Activated CD4-positive, alpha-beta T cell treated with anti-CD3 and anti-CD28 coated beads, Interleukin-2, Interleukin-6, amounts not matched to agents 100 ng/mL and 50 ng/mL, durations not matched to agents 16 hours and 8 hours (primary cell): ENCODE data around the gene KAZN.

Source experiments
- DNase-seq: peaks from one replicate; pipeline ENCODE4 v3.0.0-alpha.2; 2020

The KAZN gene

DNA sequence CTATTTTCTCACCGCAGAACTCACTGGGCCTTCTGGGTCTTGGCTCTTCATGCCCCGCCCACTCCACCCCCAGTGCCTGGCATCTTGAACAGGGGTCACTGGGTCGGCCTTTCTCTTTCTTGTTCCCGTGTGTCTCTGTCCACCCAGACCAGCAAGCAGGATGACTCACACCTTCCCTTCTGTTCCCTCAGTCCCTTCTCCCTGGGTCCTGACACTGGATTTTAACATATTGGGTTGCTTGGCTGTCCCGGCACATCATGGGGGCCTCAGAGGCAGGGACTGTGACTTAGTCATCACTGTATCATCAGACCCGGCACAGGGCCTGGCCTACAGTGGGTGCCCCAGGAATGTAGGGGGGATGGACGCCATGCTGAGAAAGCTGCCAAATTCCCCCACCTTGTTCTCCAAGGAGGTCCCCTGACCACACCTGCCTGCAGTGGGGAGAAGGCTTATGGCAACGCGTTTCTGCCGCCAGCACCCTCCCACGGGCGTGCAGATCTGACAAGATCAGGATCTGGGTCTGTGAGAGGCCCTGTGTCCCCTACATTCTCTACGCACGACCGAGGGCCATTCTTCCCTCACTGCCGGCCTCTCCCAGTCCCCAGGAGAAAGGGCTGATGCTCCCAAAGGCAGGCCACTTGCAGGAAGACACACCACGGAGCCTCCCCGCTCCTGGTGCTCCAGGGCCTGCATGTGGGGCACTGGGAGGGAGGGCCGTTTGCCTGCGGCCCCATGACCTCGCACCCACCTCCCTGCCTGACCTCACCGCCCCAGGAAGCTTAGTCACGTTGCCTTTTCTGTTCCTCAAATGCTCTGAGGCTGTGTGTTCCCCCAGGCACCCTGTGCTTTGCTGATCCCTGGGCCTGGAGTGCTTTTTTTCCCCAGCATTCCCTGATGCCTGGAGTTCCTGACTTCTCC, 397.9 kb downstream of the KAZN start:
- DNase-seq: no peak

DNA sequence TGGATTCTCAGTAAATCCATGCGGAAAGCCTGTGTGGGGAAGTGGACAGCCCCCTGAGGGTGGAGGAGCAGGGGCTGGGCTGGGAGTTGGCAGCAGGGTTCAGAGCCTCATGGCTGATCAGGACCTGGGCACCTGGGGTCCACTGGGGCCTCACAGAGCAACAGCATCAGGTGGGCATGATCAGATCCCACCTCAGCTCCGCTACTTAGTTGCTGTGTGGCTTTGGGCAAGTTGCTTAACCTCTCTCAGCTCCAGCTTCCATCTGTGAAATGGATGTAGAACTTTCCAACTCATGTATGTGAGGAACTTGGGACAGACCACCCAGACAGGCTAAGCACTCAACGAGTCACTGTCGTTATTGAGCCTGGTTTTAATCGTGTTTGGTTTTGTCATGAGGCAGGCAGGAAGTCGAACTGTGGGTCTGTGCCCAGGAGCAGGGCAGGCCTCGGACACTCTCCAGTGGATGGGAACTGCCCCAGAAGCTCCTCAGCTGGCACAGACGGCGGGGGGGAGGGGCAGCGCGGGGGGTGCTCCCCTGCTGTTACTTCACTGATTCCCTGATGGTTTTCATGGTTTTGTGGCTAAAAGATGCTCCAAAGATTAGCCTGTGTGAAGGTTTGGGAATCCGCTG, 399.3 kb downstream of the KAZN start:
- DNase-seq: no peak

DNA sequence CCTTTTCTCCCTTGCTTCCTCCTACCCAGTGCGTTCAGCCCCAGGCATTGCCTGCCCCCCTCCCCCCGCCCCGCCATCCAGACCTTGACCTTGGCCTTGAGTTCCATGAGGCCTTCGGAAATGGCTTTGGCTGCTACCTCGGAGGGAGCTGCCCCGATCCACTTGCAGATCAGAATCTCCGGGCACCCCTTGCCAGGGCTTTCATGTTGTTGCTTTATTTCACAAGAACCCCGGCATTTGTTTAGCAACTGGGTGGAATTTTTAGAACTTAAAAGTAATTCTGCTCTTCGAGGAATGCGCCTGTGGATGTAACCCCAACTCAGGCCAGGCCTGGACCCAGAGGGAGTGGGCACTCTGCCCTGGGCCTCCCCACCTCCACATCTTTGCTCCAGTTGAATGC, 401.0 kb downstream of the KAZN start:
- DNase-seq: no peak

DNA sequence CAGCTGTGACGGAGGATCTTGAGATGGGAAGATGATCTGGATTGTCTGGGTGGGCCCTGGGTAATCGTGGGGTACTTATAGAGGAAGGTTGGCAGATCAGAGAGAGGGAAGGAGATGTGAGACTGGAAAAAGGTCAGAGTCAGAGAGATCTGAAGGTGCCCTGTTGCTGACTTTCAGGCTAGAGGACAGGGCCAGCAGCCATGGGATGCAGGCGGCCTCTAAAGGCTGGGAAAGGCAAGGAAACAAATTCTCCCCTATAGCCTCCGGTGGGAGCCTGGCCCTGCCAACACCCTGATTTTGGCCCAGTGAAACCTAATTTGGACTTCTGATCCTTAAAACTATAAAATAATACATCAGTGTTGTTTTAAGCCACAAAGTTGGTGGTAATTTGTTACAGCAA, 401.5 kb downstream of the KAZN start:
- no peak for DNase-seq

DNA sequence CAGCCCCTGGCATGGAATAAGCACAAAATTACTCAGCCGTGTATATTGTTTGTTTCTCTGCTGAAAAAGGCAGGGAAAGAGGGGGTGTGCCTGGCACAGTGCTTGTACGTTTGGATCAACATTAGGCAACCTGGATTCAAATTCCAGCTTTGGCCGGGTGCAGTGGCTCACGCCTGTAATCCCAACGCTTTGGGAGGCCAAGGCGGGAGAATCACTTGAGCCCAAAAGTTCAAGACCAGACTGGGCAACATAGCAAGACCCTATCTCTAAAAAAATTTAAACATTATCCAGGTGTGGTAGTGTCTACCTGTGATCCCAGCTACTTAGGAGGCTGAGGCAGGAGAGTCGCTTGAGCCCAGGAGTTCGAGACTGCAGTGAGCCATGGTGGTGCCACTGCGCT, 402.2 kb downstream of the KAZN start:
- no peak for DNase-seq

DNA sequence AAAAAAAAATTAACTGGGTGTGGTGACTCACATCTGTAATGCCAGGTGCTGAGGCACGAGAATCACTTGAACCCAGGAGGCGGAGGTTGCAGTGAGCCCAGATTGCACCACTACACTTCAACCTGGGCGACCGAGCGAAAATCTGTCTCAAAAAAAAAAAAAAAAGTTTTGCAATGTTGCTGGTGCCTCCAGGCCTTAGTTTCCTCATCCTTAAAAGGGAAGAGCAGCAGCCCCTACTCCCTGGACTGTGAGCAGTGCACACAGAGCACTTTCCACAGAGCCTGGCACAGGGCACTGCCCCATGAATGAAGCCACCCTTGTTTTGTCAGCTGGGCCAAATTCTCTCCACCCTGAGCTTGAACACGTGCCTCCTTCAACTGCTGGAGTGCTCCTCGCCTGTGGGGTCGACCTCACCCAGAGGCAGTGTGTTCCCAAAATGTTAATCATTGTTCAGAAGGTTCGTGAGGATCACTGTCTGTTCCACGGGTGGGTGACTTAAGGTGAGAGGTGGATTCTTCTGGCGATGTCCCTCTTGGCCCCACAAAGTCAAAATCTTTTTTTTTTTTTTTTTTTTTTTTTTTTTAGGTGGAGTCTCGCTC, 402.9 kb downstream of the KAZN start:
- DNase-seq: no peak

DNA sequence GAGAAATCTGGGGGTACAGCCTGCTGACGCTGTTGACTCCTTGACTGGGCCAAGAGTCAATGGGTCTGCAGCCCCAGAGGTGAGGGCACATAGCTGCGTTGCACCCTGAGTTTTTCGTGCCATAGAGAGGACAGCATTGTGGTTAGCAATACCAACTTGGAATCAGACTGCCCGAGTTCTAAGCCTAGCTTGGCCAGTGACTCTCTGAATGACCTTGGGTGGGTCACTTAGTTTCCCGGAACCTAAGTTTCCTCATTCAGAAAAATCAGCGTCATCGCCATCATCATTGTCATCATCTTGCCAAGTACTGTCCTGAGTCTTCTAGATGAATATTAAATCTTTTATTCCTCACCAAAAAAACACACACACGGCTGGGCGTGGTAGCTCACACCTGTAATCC, 403.8 kb downstream of the KAZN start:
- no peak for DNase-seq

DNA sequence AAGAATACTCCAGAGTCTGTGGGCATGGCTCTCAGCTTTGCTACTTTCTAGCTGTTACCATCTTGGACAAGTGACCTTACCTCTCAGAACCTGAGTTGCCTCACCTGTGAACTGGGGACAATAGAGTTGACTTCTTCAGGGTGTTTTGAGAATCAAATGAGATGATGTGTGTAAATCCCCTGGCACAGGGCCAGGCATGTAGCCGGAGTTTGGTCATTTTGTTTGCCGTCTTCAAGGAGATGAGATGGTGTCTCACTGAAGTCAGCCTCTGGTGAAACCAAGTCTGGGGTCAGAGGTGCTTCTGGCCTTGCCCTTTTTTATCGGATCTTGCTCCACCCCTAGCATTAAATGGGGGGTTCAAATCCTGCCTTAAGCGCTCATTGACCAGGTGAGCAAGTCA, 405.9 kb downstream of the KAZN start:
- no peak for DNase-seq

DNA sequence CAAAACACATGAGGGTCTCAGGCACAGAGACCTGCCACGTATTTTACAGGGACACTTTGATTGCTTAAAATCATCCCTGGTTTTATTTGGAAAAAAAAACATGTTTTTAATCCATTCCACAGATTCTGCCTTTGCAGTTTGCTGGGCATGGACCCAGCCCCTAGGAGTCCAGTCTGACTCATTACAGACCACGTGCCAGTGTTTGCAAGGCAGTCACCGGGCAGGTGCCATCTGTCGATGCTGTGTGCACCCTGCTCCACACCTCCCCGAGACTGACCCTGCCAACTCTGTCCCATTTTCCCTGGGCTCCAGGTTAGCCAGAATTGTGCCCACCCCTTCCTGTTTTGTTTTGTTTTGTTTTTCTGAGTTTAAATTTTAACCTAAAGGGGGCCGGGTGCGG, 406.6 kb downstream of the KAZN start:
- no peak for DNase-seq

DNA sequence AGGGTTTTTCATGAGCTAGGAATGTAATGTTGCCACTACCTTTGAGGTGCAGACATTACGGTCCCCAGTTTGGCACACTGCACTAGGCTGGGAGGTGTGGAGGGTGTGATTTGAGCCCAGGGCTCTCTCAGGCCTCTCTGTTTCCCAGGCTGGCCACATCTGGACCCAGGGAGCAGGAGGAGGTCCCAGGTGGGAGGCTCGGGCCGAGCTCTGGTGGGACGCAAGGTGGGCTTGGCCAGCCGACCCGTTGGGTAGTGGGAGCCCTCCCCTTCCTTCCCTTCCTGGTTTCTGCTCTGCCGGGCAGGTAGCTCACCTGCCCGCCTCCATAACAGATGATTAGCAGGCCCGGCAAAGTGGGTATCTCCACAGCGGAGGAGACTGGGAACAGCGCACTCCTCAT, 408.9 kb downstream of the KAZN start:
- no peak for DNase-seq

DNA sequence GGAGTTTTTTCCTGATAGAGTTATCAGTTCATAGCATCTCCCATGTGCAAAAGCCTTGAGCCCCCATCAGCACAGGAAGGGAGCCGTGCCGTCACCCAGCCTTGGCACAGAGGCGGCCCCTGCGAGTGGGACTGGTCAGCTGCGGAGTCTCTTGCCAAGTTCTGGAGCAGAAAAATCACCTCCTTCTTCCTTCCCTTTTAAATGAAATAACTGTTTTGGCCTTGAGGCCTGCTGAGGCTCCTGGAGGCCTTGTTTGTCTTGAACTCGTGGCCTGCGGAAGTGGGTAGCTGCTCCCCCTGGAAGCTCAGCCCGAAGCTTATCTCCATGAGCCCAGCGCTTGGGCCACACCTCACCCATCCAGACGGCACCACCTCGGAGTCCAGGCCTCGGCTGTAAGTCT, 409.4 kb downstream of the KAZN start:
- no peak for DNase-seq

DNA sequence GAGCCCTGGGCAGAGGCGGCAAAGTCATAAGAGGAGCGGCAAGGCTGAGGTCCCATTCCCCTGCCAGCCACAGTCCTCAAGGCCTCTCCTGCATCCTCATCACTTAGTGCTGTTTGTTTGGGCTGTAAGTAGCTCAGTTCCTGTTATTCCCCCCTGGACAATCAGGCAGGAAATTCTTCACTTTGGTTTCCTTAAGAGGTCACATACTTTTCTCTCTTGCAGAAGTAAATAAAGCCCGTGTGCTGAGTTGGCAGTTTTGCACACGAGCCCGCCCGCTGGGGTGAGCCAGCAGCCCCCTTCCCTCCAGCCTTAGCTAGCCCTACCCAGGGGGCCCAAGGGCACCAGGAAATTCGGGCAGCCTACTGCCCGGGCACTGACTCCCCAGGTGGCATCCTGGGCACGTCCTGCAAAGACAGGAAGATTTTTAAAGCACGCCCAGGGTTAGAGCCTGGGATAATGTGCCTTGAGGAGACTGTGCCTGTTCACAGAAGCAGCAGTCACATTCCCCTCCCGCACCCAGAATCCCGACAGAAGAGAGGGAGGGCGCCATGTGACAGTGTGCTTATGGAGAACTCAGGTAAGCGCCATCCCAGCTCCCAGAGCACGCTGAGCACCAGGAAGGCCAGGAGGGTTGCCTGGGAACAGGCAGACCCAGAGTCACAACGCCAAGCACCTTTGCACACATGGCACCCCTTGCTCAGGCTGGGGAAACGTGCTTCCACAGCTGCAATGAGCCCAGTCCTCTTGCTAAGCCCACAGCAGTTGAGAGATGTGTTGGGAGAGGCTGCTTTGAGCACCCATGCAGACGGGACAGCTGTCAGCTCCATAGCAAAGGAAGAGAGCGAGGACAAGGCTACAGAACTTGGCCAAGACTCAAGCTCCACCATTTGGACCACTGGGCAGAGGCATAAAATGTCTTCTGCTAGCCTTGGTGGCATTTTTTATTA, 410.6 kb downstream of the KAZN start:
- DNase-seq: no peak

DNA sequence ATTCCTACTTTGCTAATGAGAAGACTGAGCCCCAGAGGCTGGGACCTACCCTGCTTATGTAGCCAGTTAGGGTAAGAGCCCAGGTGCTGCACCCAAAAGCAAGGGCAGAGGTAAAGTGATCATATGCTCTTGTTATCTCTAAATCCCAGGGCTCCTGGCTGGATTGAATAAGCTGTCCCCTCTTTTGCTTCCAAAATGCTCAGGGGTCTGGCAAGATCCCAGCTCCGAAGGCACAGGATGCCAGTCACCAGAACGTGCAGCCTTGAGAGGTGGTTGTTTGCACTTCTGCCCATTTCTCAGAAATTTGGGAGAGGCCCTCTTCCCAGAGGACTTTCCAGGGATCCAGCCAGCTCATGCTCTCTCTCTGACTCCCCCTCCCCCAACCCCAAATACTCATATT, 412.7 kb downstream of the KAZN start:
- DNase-seq: no peak

DNA sequence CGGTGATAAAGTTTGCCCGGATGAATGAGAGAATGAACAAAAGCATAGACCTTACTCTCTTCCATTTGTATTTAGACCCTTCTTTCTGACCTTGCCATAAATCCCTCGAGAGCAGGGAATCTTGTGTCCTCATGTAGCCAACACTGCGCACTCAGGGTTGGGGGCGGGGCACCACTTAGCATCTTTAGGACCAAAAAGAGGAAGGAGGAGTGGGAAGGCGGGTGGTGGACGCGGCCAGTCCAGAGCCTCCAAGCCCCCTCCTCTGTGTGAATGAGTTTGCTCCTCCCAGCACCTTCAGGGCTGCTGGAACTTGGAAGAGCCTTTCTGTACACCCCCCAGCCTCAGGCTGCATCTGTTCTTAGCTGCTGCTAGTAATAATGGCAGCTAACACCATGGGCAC, 413.2 kb downstream of the KAZN start:
- DNase-seq: no peak

DNA sequence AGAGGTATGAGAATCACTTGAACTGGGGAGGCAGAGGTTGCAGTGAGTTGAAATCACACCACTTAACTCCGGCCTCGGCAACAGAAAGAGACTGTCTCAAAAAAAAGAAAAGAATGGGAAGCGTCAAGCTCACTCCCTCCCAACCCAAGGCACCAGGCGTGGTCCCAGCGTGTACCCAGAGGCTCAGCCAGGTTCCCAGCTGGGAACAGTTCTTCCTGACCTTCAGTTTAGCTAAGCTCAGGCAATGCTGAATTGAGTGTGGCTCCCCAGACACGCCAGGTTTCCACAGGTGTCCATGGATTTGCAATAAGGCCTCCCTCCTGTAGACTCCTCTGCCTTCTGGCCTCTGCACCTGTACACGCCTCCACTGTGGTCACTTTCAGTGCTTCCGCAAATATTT, 414.3 kb downstream of the KAZN start:
- DNase-seq: no peak

DNA sequence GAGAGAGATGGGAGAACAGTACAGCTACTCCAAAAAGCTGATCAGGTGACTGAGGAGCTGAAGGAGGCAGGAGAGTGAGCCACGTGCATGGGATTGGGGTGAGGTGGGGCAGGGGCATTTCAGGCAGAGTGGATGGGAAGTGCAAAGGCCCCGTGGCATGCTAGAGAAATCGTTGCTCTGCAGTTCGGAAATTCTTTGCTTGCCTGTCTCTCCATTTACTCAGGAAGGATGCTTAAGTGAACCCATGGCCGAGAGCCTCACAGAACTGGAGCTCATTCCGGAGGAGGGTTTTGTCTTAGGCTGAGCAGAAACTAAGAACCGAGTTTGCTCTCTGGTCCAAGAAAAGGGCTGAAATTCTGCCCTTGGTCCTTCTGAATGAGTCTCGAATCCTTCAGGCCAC, 415.3 kb downstream of the KAZN start:
- DNase-seq: no peak

DNA sequence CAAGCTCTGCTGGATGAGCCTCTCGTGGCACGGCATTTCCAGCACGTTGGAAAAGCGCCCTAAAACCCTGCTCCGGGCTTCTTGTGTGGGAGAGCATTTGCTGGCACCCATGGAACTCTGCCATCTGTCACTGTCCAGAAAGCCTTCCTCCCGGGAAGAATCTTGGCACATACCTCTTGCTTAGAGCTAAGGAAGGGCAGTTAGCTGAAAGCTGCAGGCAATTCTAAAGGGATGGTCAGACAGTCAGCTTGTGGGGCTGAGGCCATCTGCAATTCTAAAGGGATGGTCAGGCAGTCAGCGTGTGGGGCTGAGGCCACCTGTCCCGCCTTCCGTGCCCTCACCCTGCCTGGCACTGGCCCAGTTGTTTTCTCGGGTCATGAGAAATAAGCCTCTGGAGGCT, 416.0 kb downstream of the KAZN start:
- no peak for DNase-seq

DNA sequence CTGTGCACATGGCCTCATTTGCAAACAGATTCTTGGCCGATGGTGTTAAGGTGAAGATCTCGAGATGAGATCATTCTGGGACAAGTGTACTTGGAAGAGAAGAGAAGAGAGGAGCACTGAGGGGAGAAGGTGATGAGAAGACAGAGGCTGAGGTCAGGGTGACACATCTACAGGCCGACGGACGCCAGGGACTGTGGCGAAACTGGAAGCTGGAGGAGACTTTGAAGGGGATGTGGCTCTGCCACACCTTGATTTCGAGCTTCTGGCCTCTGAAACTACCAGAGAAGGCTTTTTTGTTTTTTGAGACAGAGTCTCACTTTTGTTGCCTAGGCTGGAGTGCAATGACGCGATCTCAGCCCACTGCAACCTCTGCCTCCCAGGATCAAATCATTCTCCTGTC, 417.5 kb downstream of the KAZN start:
- DNase-seq: no peak

DNA sequence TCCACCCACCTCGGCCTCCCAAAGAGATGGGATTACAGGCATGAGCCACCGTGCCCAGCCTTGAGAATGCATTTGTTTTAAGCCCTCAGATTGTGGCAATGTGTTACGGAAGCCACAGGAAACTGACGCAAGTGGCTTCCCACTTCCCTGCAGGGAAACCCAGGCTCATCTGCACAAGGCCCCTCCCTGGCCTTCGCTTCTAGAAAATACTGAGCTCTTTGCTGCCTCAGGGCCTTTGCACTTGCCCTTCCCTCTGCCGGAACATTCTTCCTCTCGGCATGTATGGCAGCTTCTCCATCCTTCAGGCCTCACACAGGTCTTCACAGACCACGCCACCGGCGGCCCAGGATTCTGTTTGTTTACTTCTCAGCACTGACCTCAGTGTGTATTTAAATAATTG, 418.0 kb downstream of the KAZN start:
- DNase-seq: no peak

DNA sequence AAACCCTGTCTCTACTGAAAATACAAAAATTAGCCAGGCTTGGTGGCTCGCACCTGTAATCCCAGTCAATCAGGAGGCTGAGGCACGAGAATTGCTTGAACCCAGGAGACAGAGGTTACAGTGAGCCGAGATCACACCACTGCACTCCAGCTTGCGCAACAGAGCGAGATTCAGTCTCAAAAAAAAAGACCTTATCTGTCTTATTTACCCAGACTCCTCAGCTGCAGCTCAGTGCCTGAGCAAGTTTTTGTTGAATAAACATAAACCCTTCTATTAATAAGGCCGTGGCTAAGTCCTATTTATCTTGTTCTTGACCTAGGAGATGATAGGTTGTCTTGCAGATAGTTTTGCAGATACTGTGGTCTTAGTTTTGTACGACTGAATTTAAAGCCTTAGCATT, 418.6 kb downstream of the KAZN start:
- no peak for DNase-seq

DNA sequence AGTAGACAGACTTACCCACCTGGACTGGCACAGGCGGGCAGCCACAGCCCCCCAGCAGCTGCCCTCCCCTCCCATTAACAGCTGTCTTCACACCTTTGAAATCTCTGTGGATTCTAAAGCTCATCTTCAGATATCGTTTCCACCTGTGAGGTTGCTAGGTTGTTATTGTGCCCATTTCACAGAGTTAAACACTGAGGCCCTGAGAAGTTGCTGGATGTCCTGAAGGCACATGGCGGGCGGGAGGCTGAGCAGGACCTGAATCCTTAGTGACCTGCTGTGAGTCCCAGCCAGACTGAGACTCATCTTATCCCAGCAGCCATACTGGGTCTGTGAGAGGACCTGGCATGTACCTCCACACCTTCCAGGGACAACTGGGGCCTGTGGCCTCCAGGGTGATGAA, 420.3 kb downstream of the KAZN start:
- no peak for DNase-seq

DNA sequence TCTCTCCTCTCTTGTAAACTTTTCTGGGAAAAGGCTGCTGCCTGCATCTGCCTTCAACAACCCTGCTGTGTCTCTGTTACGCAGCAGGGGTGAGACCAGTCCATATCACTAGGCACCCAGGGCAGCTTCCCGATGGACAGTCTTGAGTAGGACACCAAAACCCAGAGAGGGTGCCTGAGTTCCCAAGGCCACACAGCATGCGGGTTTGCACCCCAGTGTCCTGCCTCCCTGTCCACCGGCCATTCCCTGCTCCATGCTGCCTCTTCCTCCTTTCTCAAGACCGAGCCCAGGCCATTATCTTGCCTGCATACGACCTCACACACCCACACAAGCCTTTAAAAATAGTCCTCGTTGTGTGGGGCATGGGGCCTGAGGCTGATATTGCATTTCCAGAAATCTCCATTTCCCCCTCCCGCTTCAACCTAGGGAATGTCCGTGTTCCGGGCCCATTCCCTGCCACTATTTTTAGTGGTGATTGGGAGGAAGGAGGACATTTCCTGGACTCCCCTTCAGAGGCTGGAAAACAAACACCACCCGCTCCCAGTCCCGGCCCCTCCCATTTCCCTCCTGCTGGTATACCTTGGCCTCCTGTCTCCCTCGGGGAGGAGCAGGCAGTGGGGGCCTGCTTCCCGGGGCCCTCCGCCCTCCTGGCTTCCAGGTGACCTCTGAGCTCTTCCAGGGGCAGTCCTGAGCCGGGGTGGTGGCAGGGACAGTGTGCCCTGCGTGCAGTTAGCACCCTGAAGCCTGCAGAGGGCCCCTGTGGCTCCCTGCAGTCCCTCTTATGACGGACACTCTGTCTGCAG, 422.7 kb downstream of the KAZN start:
- DNase-seq: no peak
